ENCODE measurements around the gene PLA2G4B.

The PLA2G4B gene

GRCh38 chr15:41885841-41886240 is 47.2 kb downstream of the PLA2G4B start:
- TF ChIP-seq NFIC (IDR thresholded peaks at IDR 0.05): no peak
- no peak for TF ChIP-seq EGR1 (IDR thresholded peaks at IDR 0.05)
- TF ChIP-seq CEBPB (IDR thresholded peaks at IDR 0.05): no peak
- TF ChIP-seq USF1 (IDR thresholded peaks at IDR 0.05): no peak
- no peak for TF ChIP-seq YY1 (IDR thresholded peaks at IDR 0.05; ENCODE audit: low read depth)
- TF ChIP-seq REST (IDR thresholded peaks at IDR 0.05; ENCODE audit: low read depth): no peak
- TF ChIP-seq TEAD4 (IDR thresholded peaks at IDR 0.05): no peak
- TF ChIP-seq CREB1 (IDR thresholded peaks at IDR 0.05; ENCODE audit: low read depth): no peak
- no peak for TF ChIP-seq TCF12 (IDR thresholded peaks at IDR 0.05; ENCODE audit: low read depth)
- TF ChIP-seq ZBTB7A (IDR thresholded peaks at IDR 0.05; ENCODE audit: low read depth): no peak
- TF ChIP-seq TAF1 (IDR thresholded peaks at IDR 0.05; ENCODE audit: low read depth): no peak
- TF ChIP-seq FOXM1 (IDR thresholded peaks at IDR 0.05; ENCODE audit: borderline replicate concordance, low read depth): no peak
- TF ChIP-seq RAD21 (IDR thresholded peaks at IDR 0.05; ENCODE audit: low read depth): no peak
- no peak for TF ChIP-seq EP300 (IDR thresholded peaks at IDR 0.05; ENCODE audit: borderline replicate concordance)

- TF ChIP-seq CEBPB (IDR thresholded peaks at IDR 0.05): no peak
- no peak for TF ChIP-seq TEAD4 (IDR thresholded peaks at IDR 0.05)
- TF ChIP-seq NFIC (IDR thresholded peaks at IDR 0.05): no peak
- TF ChIP-seq CREB1 (IDR thresholded peaks at IDR 0.05; ENCODE audit: low read depth): no peak
- TF ChIP-seq YY1 (IDR thresholded peaks at IDR 0.05; ENCODE audit: low read depth): no peak
Observed at GRCh38 chr15:41886741-41887140, 48.1 kb downstream of the PLA2G4B start.

- TF ChIP-seq NFIC (IDR thresholded peaks at IDR 0.05) (no peak), TCF12 (IDR thresholded peaks at IDR 0.05; ENCODE audit: low read depth) (no peak), REST (IDR thresholded peaks at IDR 0.05; ENCODE audit: low read depth) (no peak), FOXM1 (IDR thresholded peaks at IDR 0.05; ENCODE audit: borderline replicate concordance, low read depth) (no peak), RAD21 (IDR thresholded peaks at IDR 0.05; ENCODE audit: low read depth) (no peak), TAF1 (IDR thresholded peaks at IDR 0.05; ENCODE audit: low read depth) (no peak), EGR1 (IDR thresholded peaks at IDR 0.05) (no peak), CREB1 (IDR thresholded peaks at IDR 0.05; ENCODE audit: low read depth) (no peak), ZBTB7A (IDR thresholded peaks at IDR 0.05; ENCODE audit: low read depth) (no peak), CEBPB (IDR thresholded peaks at IDR 0.05) (no peak), YY1 (IDR thresholded peaks at IDR 0.05; ENCODE audit: low read depth) (no peak), TEAD4 (IDR thresholded peaks at IDR 0.05) (no peak), EP300 (IDR thresholded peaks at IDR 0.05; ENCODE audit: borderline replicate concordance) (no peak)
Observed at GRCh38 chr15:41887161-41887560, 48.5 kb downstream of the PLA2G4B start.

GRCh38 chr15:41887893-41888292 is 49.2 kb downstream of the PLA2G4B start:
- TF ChIP-seq CREB1 (IDR thresholded peaks at IDR 0.05; ENCODE audit: low read depth) (no peak), YY1 (IDR thresholded peaks at IDR 0.05; ENCODE audit: low read depth) (no peak), EGR1 (IDR thresholded peaks at IDR 0.05) (no peak), CEBPB (IDR thresholded peaks at IDR 0.05) (no peak), USF1 (IDR thresholded peaks at IDR 0.05) (no peak), TEAD4 (IDR thresholded peaks at IDR 0.05) (no peak), EP300 (IDR thresholded peaks at IDR 0.05; ENCODE audit: borderline replicate concordance) (no peak), TCF12 (IDR thresholded peaks at IDR 0.05; ENCODE audit: low read depth) (no peak), MAX (IDR thresholded peaks at IDR 0.05) (no peak), FOXM1 (IDR thresholded peaks at IDR 0.05; ENCODE audit: borderline replicate concordance, low read depth) (no peak), RAD21 (IDR thresholded peaks at IDR 0.05; ENCODE audit: low read depth) (no peak), REST (IDR thresholded peaks at IDR 0.05; ENCODE audit: low read depth) (no peak), ZBTB7A (IDR thresholded peaks at IDR 0.05; ENCODE audit: low read depth) (no peak), NFIC (IDR thresholded peaks at IDR 0.05) (no peak), TAF1 (IDR thresholded peaks at IDR 0.05; ENCODE audit: low read depth) (no peak)
